HS-27A (cell line): ENCODE measurements around the gene SERPINA9.
"Not testable (repeated sequence)": the region's sequence is repeated elsewhere in the genome, so short reads cannot be mapped to it uniquely, and the experiment has no call there.

Experiments
- DNase-seq: peaks from one replicate; pipeline ENCODE4 v3.0.0-alpha.2; 2012; ENCODE audit warnings: low read depth, missing footprints

Gene SERPINA9

GRCh38 chr14:94486883-94487282, 10.9 kb upstream of the SERPINA9 start:
- DNase-seq: no peak

GRCh38 chr14:94485944-94486841, 10.2 kb upstream of the SERPINA9 start:
- no peak for DNase-seq

DNA sequence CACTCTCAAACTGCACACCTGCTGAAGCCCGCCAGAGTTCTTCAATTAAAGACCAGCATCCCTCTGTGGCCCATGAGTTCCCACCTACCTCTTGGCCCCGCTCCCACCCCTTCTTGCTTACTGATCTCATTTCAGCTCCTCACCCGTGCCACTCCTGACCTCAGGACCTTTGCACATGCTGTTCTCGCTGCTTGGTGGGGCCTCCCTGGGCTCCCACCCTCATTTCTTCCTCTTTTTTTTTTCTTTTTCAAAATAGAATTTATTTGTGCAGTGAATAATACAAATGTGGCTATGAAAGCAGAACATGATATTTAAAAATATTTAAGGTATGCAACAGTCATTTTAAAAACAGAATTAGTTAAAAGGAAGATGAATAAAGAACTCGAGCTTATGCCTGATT, 8.5 kb upstream of the SERPINA9 start:
- DNase-seq: no peak

- DNase-seq: no peak
Measured at GRCh38 chr14:94483729-94484275, 7.8 kb upstream of the SERPINA9 start.

DNA sequence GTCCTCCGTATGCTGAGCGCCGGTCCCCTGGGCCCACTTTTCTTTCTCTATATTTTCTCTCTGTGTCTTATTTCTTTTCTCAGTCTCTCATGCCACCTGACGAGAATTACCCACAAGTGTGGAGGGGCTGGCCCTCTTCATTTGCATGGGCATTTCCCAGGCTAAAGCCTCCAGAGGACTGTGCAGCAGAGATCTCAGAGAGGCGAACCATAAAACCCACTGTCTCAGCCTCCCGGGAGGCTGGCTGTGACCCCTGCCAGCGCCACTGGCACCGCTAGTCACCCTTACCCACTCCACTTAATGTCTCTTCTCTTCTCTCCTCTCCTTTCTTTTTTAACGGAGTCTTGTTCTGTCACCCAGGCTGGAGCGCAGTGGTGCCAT, 7.1 kb upstream of the SERPINA9 start:
- no peak for DNase-seq

DNA sequence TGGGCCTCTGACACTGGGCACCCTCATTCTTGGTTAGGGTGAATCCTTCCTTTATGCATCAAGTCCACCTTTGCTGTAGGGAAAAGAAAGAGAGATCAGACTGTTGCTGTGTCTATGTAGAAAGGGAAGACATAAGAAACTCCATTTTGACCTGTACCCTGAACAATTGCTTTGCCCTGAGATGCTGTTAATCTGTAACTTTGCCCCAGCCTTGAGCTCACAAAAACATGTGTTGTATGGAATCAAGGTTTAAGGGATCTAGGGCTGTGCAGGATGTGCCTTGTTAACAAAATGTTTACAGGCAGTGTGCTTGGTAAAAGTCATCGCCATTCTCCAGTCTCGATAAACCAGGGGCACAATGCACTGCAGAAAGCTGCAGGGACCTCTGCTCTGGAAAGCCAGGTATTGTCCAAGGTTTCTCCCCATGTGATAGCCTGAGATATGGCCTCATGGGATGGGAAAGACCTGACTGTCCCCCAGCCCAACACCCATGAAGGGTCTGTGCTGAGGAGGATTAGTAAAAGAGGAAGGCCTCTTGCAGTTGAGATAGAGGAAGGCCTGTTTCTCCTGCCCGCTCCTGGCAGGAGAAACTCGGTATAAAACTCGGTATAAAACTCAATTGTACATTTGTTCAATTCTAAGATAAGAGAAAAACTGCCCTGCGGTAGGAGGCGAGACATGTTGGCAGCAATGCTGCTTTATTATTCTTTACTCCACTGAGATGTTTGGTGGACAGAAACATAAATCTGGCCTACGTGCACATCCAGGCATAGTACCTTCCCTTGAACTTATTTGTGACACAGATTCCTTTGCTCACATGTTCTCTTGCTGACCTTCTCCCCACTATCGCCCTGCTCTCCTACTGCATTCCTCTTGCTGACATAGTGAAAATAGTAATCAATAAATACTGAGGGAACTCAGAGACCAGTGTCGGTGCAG, 6.4 kb upstream of the SERPINA9 start:
- DNase-seq: not testable (repeated sequence)

GRCh38 chr14:94481468-94482131, 5.6 kb upstream of the SERPINA9 start:
- DNase-seq: no peak

- DNase-seq: no peak
Measured at GRCh38 chr14:94480809-94481208, 4.8 kb upstream of the SERPINA9 start.

DNA sequence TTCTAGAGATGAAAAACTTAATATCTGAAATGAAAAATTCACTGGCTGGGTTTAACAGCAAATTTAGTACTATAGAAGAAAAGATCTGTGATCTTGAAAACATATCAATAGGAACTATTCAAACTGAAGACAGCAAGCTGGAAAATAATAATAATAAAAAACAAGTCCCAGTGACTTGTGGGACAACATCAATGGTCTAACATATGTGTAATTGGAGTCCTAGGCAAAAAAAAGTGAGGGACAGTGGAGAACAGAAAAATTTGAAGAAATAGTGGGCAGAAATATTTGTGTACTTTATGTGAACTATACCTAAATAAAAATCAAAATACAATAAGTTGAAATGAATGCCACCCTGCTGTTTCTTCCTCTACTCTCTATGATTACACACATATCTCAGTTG, 2.4 kb upstream of the SERPINA9 start:
- DNase-seq: no peak

DNA sequence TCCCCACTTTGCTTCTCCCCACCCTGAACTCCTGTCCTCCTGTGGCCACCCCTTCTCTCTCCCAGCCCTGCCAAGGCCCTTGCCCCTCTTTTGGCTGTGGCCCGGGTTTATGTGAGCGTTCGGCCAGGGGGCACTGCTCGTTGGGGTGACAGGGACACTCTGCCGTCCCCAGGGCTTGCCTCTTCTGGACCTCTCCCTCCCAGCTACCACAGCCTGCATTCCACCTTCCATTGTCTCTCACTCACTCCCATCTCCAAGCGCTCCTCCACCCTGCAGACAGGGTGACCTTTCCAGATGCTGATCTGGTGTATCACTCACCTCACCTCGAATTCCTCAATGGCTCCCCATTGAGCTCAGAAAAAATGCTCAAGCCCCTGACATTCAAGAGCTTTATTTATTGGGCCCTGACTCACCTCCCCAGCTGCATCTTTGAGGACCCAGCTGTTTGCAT, 1.4 kb downstream of the SERPINA9 start:
- peak; percentile 31 for DNase-seq

DNA sequence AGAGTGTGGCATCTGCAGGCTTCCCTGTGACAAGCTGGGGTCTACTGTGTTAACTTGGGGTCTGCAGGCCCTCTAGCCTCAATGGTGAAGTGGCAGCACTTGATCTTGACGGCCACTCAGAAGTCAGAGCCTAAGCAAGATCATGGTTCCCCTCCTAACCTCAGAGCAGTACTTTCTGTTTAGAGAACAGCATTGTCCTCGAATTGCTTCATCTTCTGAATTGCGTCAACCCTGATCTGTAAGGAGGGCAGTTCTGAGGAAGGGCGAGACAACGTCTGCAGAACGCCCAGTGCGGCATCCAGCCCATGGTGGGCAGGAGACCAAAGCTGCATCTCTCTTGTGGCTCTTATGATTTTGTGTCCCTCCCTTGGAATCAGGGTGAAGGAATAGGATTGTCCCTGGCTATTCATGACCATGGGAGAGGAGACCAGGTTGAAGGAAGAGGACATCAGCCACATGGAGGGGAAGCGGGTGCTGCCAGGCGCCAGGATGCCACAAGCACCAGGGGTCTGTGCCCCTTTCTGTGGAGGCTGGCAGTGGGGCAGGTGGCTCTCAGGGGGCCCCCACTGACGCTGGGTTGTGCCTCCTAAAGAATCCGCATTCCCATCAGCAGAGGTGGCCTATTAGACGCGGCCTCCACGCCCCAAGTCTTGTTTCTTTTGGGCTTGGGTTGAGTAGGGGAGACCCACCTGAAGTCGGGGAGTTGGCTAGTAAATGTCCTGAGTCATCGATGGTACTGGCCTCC, 2.2 kb downstream of the SERPINA9 start:
- DNase-seq: no peak

DNA sequence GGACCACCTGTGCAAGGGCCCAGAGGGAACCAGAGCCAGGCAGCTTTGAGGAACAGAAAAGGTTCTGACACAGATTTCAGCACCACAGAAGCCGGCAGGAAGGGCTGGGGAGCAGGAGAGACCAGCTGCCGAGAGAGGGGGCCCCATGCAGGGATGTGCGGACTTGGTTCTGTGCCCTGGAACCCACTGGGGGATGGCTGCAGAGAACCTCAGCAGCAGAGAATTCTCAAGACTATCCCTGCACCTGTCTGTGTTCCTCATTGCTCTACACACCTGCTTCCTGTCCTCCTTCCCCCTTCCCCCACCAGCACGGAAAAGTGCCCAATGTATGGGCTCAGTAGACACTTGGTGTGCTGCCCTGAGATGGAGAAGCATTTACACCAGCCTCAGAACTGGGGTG, 3.2 kb downstream of the SERPINA9 start:
- no peak for DNase-seq

- DNase-seq: no peak
Measured at GRCh38 chr14:94471045-94471444, 5.0 kb downstream of the SERPINA9 start.

- no peak for DNase-seq
Measured at GRCh38 chr14:94470311-94470710, 5.7 kb downstream of the SERPINA9 start.

DNA sequence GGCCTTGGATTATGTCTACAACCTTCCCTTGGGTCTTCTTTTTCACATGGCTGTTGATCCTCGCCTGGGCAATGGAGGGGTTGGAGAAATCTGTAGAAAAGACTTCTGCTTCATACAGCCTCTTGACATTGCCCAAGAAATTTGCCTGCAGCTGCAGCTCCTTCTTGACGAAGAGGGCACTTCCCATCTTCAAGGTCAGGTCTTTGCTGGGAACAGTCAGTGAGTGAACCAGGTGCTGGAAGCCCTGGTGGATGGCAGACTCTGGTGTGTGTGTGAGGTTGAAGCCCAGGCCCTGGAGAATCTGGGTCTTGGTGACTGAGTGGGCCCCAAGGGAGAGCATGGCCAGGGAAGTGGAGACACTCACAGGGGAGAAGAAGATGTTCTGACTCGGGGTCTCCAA, 6.7 kb downstream of the SERPINA9 start:
- DNase-seq: no peak

GRCh38 chr14:94467728-94468520, 8.1 kb downstream of the SERPINA9 start:
- no peak for DNase-seq

GRCh38 chr14:94466706-94467370, 9.2 kb downstream of the SERPINA9 start:
- DNase-seq: no peak

DNA sequence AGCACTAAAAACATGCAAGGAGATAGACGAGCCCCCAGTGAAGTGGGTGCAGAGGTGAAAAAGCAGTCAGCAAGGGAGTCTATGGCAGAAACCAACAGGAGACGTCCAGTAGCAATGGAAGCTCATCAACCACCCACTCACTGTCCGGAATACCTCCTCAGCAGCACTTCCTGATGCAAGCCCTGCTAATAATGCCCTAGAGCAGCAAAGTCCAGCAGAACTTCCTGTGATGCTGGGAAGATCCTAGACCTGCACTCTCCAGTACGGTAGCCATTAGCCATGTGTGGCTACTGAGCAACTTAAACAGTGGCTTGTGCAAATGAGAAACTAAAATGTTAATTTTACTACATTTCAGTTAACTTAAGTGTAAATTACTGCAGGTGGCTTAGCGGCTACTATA, 11.0 kb downstream of the SERPINA9 start:
- no peak for DNase-seq

GRCh38 chr14:94464290-94464689, 11.7 kb downstream of the SERPINA9 start:
- DNase-seq: no peak
